Mesodermal cell (in vitro differentiated cells): Measurements from ENCODE around the gene MYADM.
A peak's percentile ranks its signal among the peaks of the same experiment; 100 is the strongest.
"Not testable (repeated sequence)": the region's sequence is repeated elsewhere in the genome, so short reads cannot be mapped to it uniquely, and the experiment has no call there.

ENCODE experiments used
- H3K27ac ChIP-seq: 2 replicates; pipeline ENCODE4 v1.7.0; 2013; ENCODE audit warnings: mild to moderate bottlenecking, low read depth, low read length, moderate library complexity; ENCODE audit not compliant: severe bottlenecking
- H3K36me3 ChIP-seq: 2 replicates; pipeline ENCODE4 v1.7.1; 2013; ENCODE audit warnings: mild to moderate bottlenecking, low read length, moderate library complexity; ENCODE audit not compliant: control insufficient read depth, insufficient read depth
- H3K4me1 ChIP-seq: one replicate; pipeline ENCODE4 v1.7.1; 2013; ENCODE audit warnings: mild to moderate bottlenecking, low read length; ENCODE audit not compliant: insufficient read depth, control insufficient read depth, poor library complexity, severe bottlenecking
- H3K4me3 ChIP-seq: 2 replicates; pipeline ENCODE4 v1.7.0; 2013; ENCODE audit warnings: low read length, control low read depth, mild to moderate bottlenecking; ENCODE audit not compliant: insufficient read depth, poor library complexity, severe bottlenecking; ENCODE audit errors: extremely low read depth
- H3K9me3 ChIP-seq: 2 replicates; pipeline ENCODE4 v1.7.1; 2013; ENCODE audit warnings: mild to moderate bottlenecking, low read length, moderate library complexity; ENCODE audit not compliant: control insufficient read depth
- WGBS, 2 experiments: methylation state at CpG; one replicate each; pipeline ENCODE4 v1.1.5; 2013; ENCODE audit warnings: missing lambda C conversion rate in 2 of 2; ENCODE audit not compliant: insufficient coverage in 2 of 2; 5-methylcytosine and 5-hydroxymethylcytosine counted together

MYADM gene

GRCh38 chr19:53840914-53841313 is 26.8 kb upstream of the MYADM start:
- H3K4me3 ChIP-seq, H3K27ac ChIP-seq, H3K9me3 ChIP-seq, H3K4me1 ChIP-seq, H3K36me3 ChIP-seq: not testable (repeated sequence)
- WGBS, 2 experiments = 100% methylated on average over 1 of the region's 4 CpGs; no CpG with 5 or more reads in 1 of the 2 experiments

GRCh38 chr19:53844849-53845246 is 22.8 kb upstream of the MYADM start:
- Histone ChIP-seq H3K36me3 (no peaks in the 10 kb centered on the region), H3K4me1 (peaks cover 3% of the 10 kb centered on the region), H3K27ac (no peak overlapping the region), H3K4me3 (no peak overlapping the region), H3K9me3 (no peaks in the 10 kb centered on the region)
- WGBS, 2 experiments = 97 to 99% methylated on average over 4 to 8 of the region's 9 CpGs

- Histone ChIP-seq H3K36me3 (no peaks in the 10 kb centered on the region), H3K4me1 (no peaks in the 10 kb centered on the region), H3K9me3 (no peaks in the 10 kb centered on the region), H3K27ac (no peak overlapping the region), H3K4me3 (no peak overlapping the region)
- 85 to 87% methylated on average over 6 of the region's 8 CpGs for WGBS, 2 experiments
Observed at GRCh38 chr19:53847555-53847954, 20.1 kb upstream of the MYADM start.

GRCh38 chr19:53849237-53849676 is 18.4 kb upstream of the MYADM start:
- 93 to 96% methylated on average over 11 of the region's 11 CpGs for WGBS, 2 experiments
- no peaks in the 10 kb centered on the region for H3K36me3 ChIP-seq
- H3K4me1 ChIP-seq = no peaks in the 10 kb centered on the region
- H3K9me3 ChIP-seq = no peaks in the 10 kb centered on the region
- no peak overlapping the region for H3K27ac ChIP-seq
- no peak overlapping the region for H3K4me3 ChIP-seq

- Histone ChIP-seq H3K4me1 (no peaks in the 10 kb centered on the region), H3K36me3 (no peaks in the 10 kb centered on the region), H3K27ac (no peak overlapping the region), H3K9me3 (no peaks in the 10 kb centered on the region), H3K4me3 (no peak overlapping the region)
- 92 to 94% methylated on average over 2 of the region's 2 CpGs for WGBS, 2 experiments
Observed at GRCh38 chr19:53853707-53854106, 14.0 kb upstream of the MYADM start.

GRCh38 chr19:53864308-53864836 is 3.3 kb upstream of the MYADM start:
- no peaks in the 10 kb centered on the region for H3K36me3 ChIP-seq
- WGBS, 2 experiments = 92 to 99% methylated on average over 5 of the region's 6 CpGs
- no peak overlapping the region for H3K27ac ChIP-seq
- no peak overlapping the region for H3K4me3 ChIP-seq
- H3K9me3 ChIP-seq = no peaks in the 10 kb centered on the region
- H3K4me1 ChIP-seq = peaks cover 11% of the 10 kb centered on the region

- H3K27ac ChIP-seq = peak overlapping the region; percentile 100
- 63 to 69% methylated on average over 6 to 8 of the region's 9 CpGs for WGBS, 2 experiments
- H3K4me1 ChIP-seq = peaks cover 11% of the 10 kb centered on the region
- H3K36me3 ChIP-seq = peaks cover 2% of the 10 kb centered on the region
- H3K4me3 ChIP-seq = peak overlapping the region; percentile 41
- H3K9me3 ChIP-seq = no peaks in the 10 kb centered on the region
Observed at GRCh38 chr19:53865523-53865917, 2.2 kb upstream of the MYADM start.

- peaks cover 7% of the 10 kb centered on the region for H3K36me3 ChIP-seq
- H3K4me3 ChIP-seq = peak overlapping the region; percentile 41
- WGBS, 2 experiments = 0 to 1% methylated on average over 35 to 40 of the region's 50 CpGs
- no peaks in the 10 kb centered on the region for H3K9me3 ChIP-seq
- peak overlapping the region; percentile 100 for H3K27ac ChIP-seq
- H3K4me1 ChIP-seq = peaks cover 11% of the 10 kb centered on the region
Observed at GRCh38 chr19:53865918-53866864, 1.5 kb upstream of the MYADM start.

GRCh38 chr19:53866865-53867224 is 838 bp upstream of the MYADM start:
- peaks cover 13% of the 10 kb centered on the region for H3K4me1 ChIP-seq
- peak overlapping the region; percentile 41 for H3K4me3 ChIP-seq
- H3K27ac ChIP-seq = peak overlapping the region; percentile 100
- H3K9me3 ChIP-seq = no peaks in the 10 kb centered on the region
- peaks cover 13% of the 10 kb centered on the region for H3K36me3 ChIP-seq
- 9 to 12% methylated on average over 8 to 12 of the region's 14 CpGs for WGBS, 2 experiments

GRCh38 chr19:53868091-53868891 is 608 bp downstream of the MYADM start:
- Histone ChIP-seq H3K4me3 (peak overlapping the region; percentile 85), H3K9me3 (no peaks in the 10 kb centered on the region), H3K4me1 (peaks cover 13% of the 10 kb centered on the region), H3K27ac (peak overlapping the region; percentile 97), H3K36me3 (peaks cover 28% of the 10 kb centered on the region)
- 0 to 1% methylated on average over 19 to 22 of the region's 37 CpGs for WGBS, 2 experiments
